Measurements from ENCODE around the gene C1S. TPM values are rescaled to one million over a fixed set of nuclear protein-coding genes. Genes with fewer than 3 reads are reported as not detected.

Gene C1S
- total RNA-seq, 4 donors from 2014 or later, result 58.1 to 90.8 (median 85.9) TPM

DNA sequence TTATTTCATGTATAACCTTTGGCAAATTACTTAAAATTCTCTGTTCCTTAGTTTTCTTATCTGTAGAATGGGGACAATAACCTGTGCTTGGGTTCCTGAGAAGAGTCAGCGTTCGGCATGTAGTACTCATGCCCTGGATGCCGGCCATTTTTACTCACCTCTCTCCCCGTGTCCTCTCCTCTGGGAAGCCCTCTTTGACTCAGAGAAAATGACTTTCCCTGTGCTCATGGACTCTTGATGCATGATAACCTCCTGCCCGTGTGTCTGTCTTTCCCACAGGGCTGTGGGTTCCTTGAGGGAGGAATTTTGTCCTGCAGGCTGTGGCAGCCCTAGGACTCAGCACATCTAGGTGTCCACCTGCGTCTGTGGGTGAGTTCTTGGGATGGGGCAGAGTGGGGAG, 54.3 kb downstream of the C1S start:
- intact Hi-C loops (cut with DNase I; ENCODE audit: low total_unique reads), result no loop called here
- in situ Hi-C loops (cut with MboI; ENCODE audit: low sequenced_read_pairs in 4 of 4), result loop anchor here (5.0 to 25.0 kb wide), 5 partner anchors 53 to 203 kb away; partner anchors contain the start of genes ATN1 (in 2 of the 4), C12orf57 (in 2 of the 4), C1S (in 2 of the 4) and RNU7-1 (in 2 of the 4)

GRCh38 chr12:7116196-7116595, 55.7 kb downstream of the C1S start:
- ATAC-seq, result no peak
- in situ Hi-C loops (cut with MboI; ENCODE audit: low sequenced_read_pairs in 4 of 4), result loop anchor here (10.0 to 25.0 kb wide), 4 partner anchors 171 to 204 kb away; partner anchors contain the start of genes ATN1 (in 2 of the 4), C12orf57 (in 2 of the 4), RNU7-1 (in 2 of the 4) and ENO2 (in 1 of the 4)
- Histone ChIP-seq H3K36me3 (no peaks in the 10 kb centered on the region), H3K27me3 (no peaks in the 10 kb centered on the region), H3K4me3 (no peak overlapping the region), H3K9me3 (no peaks in the 10 kb centered on the region), H3K27ac (no peak overlapping the region), H3K4me1 (peaks cover 4 to 5% of the 10 kb centered on the region in 2 donors)
- no peak for TF ChIP-seq POLR2A (IDR thresholded peaks at IDR 0.05)
- TF ChIP-seq, protein P1, sequence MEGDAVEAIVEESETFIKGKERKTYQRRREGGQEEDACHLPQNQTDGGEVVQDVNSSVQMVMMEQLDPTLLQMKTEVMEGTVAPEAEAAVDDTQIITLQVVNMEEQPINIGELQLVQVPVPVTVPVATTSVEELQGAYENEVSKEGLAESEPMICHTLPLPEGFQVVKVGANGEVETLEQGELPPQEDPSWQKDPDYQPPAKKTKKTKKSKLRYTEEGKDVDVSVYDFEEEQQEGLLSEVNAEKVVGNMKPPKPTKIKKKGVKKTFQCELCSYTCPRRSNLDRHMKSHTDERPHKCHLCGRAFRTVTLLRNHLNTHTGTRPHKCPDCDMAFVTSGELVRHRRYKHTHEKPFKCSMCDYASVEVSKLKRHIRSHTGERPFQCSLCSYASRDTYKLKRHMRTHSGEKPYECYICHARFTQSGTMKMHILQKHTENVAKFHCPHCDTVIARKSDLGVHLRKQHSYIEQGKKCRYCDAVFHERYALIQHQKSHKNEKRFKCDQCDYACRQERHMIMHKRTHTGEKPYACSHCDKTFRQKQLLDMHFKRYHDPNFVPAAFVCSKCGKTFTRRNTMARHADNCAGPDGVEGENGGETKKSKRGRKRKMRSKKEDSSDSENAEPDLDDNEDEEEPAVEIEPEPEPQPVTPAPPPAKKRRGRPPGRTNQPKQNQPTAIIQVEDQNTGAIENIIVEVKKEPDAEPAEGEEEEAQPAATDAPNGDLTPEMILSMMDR (IDR thresholded peaks at IDR 0.05 in 4 of 5, conservative IDR thresholded peaks at IDR 0.05 in 1 of 5), result no peak
- intact Hi-C loops (cut with DNase I; ENCODE audit: low total_unique reads), result no loop called here
- DNase-seq, result no peak

More for the DNA sequence above, 54.3 kb downstream of the C1S start:
- H3K4me1 ChIP-seq, result peaks cover 4 to 5% of the 10 kb centered on the region in 2 donors
- DNase-seq (no peak), ATAC-seq (no peak)
- no peaks in the 10 kb centered on the region for H3K36me3 ChIP-seq
- H3K27ac ChIP-seq, result no peak overlapping the region
- TF ChIP-seq POLR2A (IDR thresholded peaks at IDR 0.05), result no peak
- TF ChIP-seq, protein P1 (IDR thresholded peaks at IDR 0.05 in 4 of 5, conservative IDR thresholded peaks at IDR 0.05 in 1 of 5), result no peak
- H3K9me3 ChIP-seq, result no peaks in the 10 kb centered on the region
- H3K4me3 ChIP-seq, result no peak overlapping the region
- H3K27me3 ChIP-seq, result no peaks in the 10 kb centered on the region

- intact Hi-C loops (cut with DNase I; ENCODE audit: low total_unique reads), result no loop called here
These were observed 56.4 kb downstream of the C1S start for GRCh38 chr12:7116916-7117315.

GRCh38 chr12:7117670-7118069, 57.2 kb downstream of the C1S start:
- no peaks in the 10 kb centered on the region for H3K9me3 ChIP-seq
- TF ChIP-seq, protein P1 (IDR thresholded peaks at IDR 0.05 in 4 of 5, conservative IDR thresholded peaks at IDR 0.05 in 1 of 5), result no peak
- TF ChIP-seq POLR2A (IDR thresholded peaks at IDR 0.05), result no peak
- intact Hi-C loops (cut with DNase I; ENCODE audit: low total_unique reads), result no loop called here
- DNase-seq (no peak), ATAC-seq (no peak)
- H3K4me3 ChIP-seq, result no peak overlapping the region
- H3K27me3 ChIP-seq, result no peaks in the 10 kb centered on the region
- peaks cover 4 to 8% of the 10 kb centered on the region in 2 donors for H3K4me1 ChIP-seq
- H3K27ac ChIP-seq, result no peak overlapping the region
- no peaks in the 10 kb centered on the region for H3K36me3 ChIP-seq
- in situ Hi-C loops (cut with MboI; ENCODE audit: low sequenced_read_pairs in 4 of 4), result loop anchor here (10.0 to 25.0 kb wide), 4 partner anchors 173 to 205 kb away; partner anchors contain the start of genes ATN1 (in 2 of the 4), C12orf57 (in 2 of the 4), RNU7-1 (in 2 of the 4) and ENO2 (in 1 of the 4)

More at GRCh38 chr12:7116916-7117315, 56.4 kb downstream of the C1S start:
- Histone ChIP-seq H3K4me3 (no peak overlapping the region), H3K36me3 (no peaks in the 10 kb centered on the region), H3K27ac (no peak overlapping the region), H3K27me3 (no peaks in the 10 kb centered on the region), H3K4me1 (peaks cover 4 to 5% of the 10 kb centered on the region in 2 donors), H3K9me3 (no peaks in the 10 kb centered on the region)
- ATAC-seq (no peak), DNase-seq (no peak)
- in situ Hi-C loops (cut with MboI; ENCODE audit: low sequenced_read_pairs in 4 of 4), result loop anchor here (10.0 to 25.0 kb wide), 4 partner anchors 172 to 205 kb away; partner anchors contain the start of genes ATN1 (in 2 of the 4), C12orf57 (in 2 of the 4), RNU7-1 (in 2 of the 4) and ENO2 (in 1 of the 4)
- TF ChIP-seq, protein P1 (IDR thresholded peaks at IDR 0.05 in 4 of 5, conservative IDR thresholded peaks at IDR 0.05 in 1 of 5), result no peak
- no peak for TF ChIP-seq POLR2A (IDR thresholded peaks at IDR 0.05)

All from gastrocnemius medialis (tissue), 4 donors.